IPS DF 6.9 (cell line): ENCODE data around the gene BBOX1.

Experiments
- DNase-seq: peaks from one replicate; pipeline ENCODE4 v3.0.0-alpha.2; 2013; ENCODE audit warnings: low read depth, low spot score
- H3K27ac ChIP-seq: one replicate; pipeline ENCODE4 v1.5.1; 2013; ENCODE audit warnings: low read length, control low read depth
- H3K27me3 ChIP-seq: 2 replicates; pipeline ENCODE4 v1.6.1; 2013; ENCODE audit warnings: mild to moderate bottlenecking, low read length; ENCODE audit not compliant: control insufficient read depth, insufficient read depth
- H3K36me3 ChIP-seq: 2 replicates; pipeline ENCODE4 v1.6.1; 2013; ENCODE audit warnings: low read length; ENCODE audit not compliant: control insufficient read depth, insufficient read depth
- H3K4me1 ChIP-seq: 2 replicates; pipeline ENCODE4 v1.6.1; 2013; ENCODE audit warnings: low read length; ENCODE audit not compliant: control insufficient read depth, insufficient read depth
- H3K4me3 ChIP-seq: 2 replicates; pipeline ENCODE4 v1.5.1; 2013; ENCODE audit warnings: mild to moderate bottlenecking, low read length
- H3K9me3 ChIP-seq: 2 replicates; pipeline ENCODE4 v1.6.1; 2013; ENCODE audit warnings: low read length, inconsistent platforms; ENCODE audit not compliant: control insufficient read depth, insufficient read depth
- WGBS: extraction: QIAGEN DNeasy Blood & Tissue Kit; methylation state at CpG from one replicate; pipeline ENCODE4 v1.1.7; 2013; ENCODE audit warnings: mixed read lengths, missing lambda C conversion rate; ENCODE audit not compliant: insufficient read length, insufficient coverage; 5-methylcytosine and 5-hydroxymethylcytosine counted together

The BBOX1 gene

DNA sequence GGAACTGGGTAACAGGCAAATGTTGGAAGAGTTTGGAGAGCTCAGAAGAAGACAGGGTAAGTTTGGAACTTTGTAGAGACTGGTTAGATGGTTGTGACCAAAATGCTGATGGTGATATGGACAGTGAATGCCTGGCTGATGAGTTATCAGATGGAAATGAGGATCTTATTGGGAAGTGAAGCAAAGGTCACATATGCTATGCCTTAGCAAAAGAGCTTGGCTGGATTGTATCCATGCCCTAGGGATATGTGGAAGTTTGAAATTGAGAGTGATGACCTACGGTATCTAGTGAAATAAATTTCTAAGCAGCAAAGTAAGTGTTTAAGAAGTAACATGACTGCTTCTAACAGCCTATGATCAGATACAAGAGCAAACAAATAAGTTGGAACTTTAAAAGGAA, 17.8 kb downstream of the BBOX1 start:
- H3K9me3 ChIP-seq: no peaks in the 10 kb centered on the region
- WGBS: no CpG with 5 or more reads among the region's 1 CpG
- H3K4me1 ChIP-seq: no peaks in the 10 kb centered on the region
- no peaks in the 10 kb centered on the region for H3K36me3 ChIP-seq
- H3K27ac ChIP-seq: no peak overlapping the region
- no peak for DNase-seq
- H3K4me3 ChIP-seq: no peak overlapping the region
- 0 out of 2 replicates have a peak, but pooled peaks cover 1% of the 10 kb centered on the region for H3K27me3 ChIP-seq

DNA sequence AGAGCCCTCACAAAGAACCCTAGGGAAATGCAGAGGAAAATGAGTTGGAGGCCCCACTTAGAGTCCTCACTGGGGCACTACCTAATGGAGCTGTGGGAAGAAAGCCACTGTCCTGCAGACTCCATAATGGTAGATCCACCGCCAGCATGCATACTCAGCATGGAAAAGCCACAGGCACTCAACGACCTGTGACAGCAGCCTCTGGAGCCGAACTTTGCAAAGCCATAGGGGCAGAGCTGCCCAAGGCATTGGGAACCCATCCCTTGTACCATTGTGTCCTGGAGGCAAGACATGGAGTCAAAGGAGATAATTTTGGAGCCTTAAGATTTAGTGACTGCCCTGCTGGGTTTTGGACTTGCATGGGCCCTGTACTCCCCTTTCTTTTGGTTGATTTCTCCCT, 18.8 kb downstream of the BBOX1 start:
- H3K27me3 ChIP-seq: 0 out of 2 replicates have a peak, but pooled peaks cover 1% of the 10 kb centered on the region
- H3K9me3 ChIP-seq: no peaks in the 10 kb centered on the region
- no peak overlapping the region for H3K27ac ChIP-seq
- WGBS: no CpG with 5 or more reads among the region's 3 CpGs
- no peak for DNase-seq
- no peaks in the 10 kb centered on the region for H3K4me1 ChIP-seq
- H3K4me3 ChIP-seq: no peak overlapping the region
- H3K36me3 ChIP-seq: no peaks in the 10 kb centered on the region

- WGBS: no CpG with 5 or more reads among the region's 3 CpGs
- no peak for DNase-seq
- no peak overlapping the region for H3K27ac ChIP-seq
- H3K36me3 ChIP-seq: no peaks in the 10 kb centered on the region
- no peak overlapping the region for H3K4me3 ChIP-seq
- no peaks in the 10 kb centered on the region for H3K9me3 ChIP-seq
- 0 out of 2 replicates have a peak, but pooled peaks cover 1% of the 10 kb centered on the region for H3K27me3 ChIP-seq
- no peaks in the 10 kb centered on the region for H3K4me1 ChIP-seq
Observed at GRCh38 chr11:27060816-27061460, 20.3 kb downstream of the BBOX1 start.

DNA sequence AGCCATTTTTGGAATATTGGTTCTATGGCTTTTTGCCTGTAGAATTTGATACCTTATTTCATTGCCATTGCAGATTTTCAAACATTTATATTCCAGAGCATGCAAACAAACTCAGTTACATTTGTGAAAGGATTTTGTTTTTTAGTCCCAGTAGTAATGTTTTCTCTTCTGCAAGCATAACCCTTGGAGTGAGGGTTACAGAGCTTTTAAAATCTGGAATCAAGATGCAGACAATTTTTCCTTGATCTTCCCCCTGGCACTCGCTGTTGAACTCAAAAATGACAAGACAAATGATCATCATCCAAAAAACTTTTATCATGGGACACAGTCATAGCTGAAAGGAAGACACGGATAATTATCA, 20.8 kb downstream of the BBOX1 start:
- Histone ChIP-seq H3K9me3 (no peaks in the 10 kb centered on the region), H3K4me1 (no peaks in the 10 kb centered on the region), H3K27ac (no peak overlapping the region), H3K27me3 (0 out of 2 replicates have a peak, but pooled peaks cover 1% of the 10 kb centered on the region), H3K4me3 (no peak overlapping the region), H3K36me3 (no peaks in the 10 kb centered on the region)
- WGBS: no CpG with 5 or more reads among the region's 2 CpGs
- no peak for DNase-seq

DNA sequence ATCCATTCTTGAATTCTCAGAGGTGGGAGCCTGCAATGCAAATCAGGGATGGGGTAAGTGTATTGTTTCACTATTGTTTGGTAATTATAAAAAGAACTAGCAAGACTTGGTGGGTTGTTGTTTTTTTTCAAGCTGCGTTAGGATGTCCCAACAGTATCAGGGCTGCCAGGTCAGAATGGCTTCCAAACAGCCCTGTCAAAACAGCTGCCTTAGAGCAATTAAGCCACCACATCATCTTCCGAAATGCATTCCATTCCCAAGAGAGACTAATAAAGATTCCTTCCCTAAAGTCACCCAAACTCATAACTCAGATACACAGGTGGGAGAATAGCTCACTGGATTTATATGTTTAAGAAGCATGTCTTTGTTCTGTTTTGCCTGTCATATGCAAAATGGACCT, 23.5 kb downstream of the BBOX1 start:
- Histone ChIP-seq H3K27me3 (0 out of 2 replicates have a peak, but pooled peaks cover 1% of the 10 kb centered on the region), H3K9me3 (no peaks in the 10 kb centered on the region), H3K36me3 (no peaks in the 10 kb centered on the region), H3K4me3 (no peak overlapping the region), H3K27ac (no peak overlapping the region), H3K4me1 (no peaks in the 10 kb centered on the region)
- WGBS: no CpG with 5 or more reads among the region's 2 CpGs
- no peak for DNase-seq

DNA sequence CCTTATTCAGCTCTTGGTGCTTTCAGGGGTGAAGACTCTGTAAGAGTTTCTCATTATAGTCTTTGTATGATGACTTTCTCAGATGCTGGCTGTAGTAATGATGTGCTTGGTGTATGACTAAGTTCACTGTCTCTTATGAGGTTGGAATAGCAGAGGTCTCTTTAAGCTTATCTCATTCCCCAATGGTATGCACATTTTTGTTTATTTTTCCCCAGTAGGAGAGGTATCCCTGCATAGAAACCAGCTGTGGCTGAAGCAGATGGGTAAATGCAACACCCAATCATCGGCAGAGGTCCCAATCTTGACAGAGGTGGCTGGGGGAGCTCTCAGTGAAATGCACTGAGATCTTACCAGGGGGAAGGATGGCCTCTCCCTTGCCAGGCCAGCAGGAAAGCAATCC, 34.6 kb downstream of the BBOX1 start:
- Histone ChIP-seq H3K4me1 (0 out of 2 replicates have a peak, but pooled peaks cover 1% of the 10 kb centered on the region), H3K27me3 (no peaks in the 10 kb centered on the region)
- WGBS: no CpG with 5 or more reads among the region's 1 CpG

DNA sequence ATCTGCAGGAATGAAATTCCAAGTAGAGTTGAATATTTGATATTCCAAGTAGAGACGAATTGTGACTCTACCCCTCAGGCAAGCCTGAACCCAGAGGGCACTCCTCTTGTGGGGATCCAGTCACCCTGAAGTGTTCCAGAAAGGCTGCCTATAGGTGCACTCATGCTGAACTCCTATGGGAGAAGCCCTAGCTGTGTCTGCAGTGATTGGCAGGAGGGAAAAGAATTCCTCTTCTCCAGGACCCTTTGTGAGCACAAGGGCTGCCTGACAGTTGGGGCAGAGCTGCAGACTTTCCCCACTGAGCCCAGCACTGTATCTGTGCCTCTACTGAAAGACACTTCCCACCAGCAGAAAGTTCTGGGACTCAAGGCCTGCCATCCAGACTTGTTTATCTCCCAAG, 35.0 kb downstream of the BBOX1 start:
- no peaks in the 10 kb centered on the region for H3K36me3 ChIP-seq
- H3K9me3 ChIP-seq: no peaks in the 10 kb centered on the region
- no peak overlapping the region for H3K4me3 ChIP-seq
- no CpG with 5 or more reads among the region's 1 CpG for WGBS
- H3K27ac ChIP-seq: no peak overlapping the region
- no peak for DNase-seq
- H3K4me1 ChIP-seq: 0 out of 2 replicates have a peak, but pooled peaks cover 1% of the 10 kb centered on the region
- H3K27me3 ChIP-seq: no peaks in the 10 kb centered on the region

More for the DNA sequence above, 34.6 kb downstream of the BBOX1 start:
- Histone ChIP-seq H3K4me3 (no peak overlapping the region), H3K36me3 (no peaks in the 10 kb centered on the region), H3K27ac (no peak overlapping the region), H3K9me3 (no peaks in the 10 kb centered on the region)
- no peak for DNase-seq

GRCh38 chr11:27076121-27076589, 35.5 kb downstream of the BBOX1 start:
- DNase-seq: no peak
- no peak overlapping the region for H3K4me3 ChIP-seq
- WGBS: no CpG with 5 or more reads among the region's 2 CpGs

GRCh38 chr11:27081056-27081455, 40.4 kb downstream of the BBOX1 start:
- no peak for DNase-seq
- Histone ChIP-seq H3K4me1 (0 out of 2 replicates have a peak, but pooled peaks cover under 1% of the 10 kb centered on the region), H3K36me3 (no peaks in the 10 kb centered on the region), H3K27ac (no peak overlapping the region), H3K4me3 (no peak overlapping the region), H3K9me3 (no peaks in the 10 kb centered on the region), H3K27me3 (no peaks in the 10 kb centered on the region)

More at GRCh38 chr11:27076121-27076589, 35.5 kb downstream of the BBOX1 start:
- Histone ChIP-seq H3K4me1 (0 out of 2 replicates have a peak, but pooled peaks cover 1% of the 10 kb centered on the region), H3K27ac (no peak overlapping the region), H3K27me3 (no peaks in the 10 kb centered on the region), H3K9me3 (no peaks in the 10 kb centered on the region), H3K36me3 (no peaks in the 10 kb centered on the region)

DNA sequence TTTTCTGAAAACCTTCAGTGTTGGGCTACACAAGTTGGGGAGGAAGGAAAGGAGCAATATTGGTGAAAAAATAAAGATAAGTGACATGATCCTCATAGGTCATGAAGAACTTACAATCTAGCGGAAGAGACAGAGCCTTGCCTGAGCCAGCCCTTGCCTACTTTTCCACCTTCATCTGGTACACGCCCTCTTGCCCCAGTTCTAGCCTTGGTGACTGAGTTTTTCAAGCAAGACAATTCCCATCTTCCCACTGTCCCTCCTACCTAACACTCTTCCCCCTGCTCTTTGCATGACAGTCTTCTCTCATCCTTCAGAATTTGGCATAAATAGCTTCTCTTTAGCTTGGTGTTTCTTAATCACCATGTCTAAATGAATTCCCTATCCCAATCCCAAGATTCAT, 42.6 kb downstream of the BBOX1 start:
- no peak for DNase-seq
- no CpG with 5 or more reads among the region's 2 CpGs for WGBS

DNA sequence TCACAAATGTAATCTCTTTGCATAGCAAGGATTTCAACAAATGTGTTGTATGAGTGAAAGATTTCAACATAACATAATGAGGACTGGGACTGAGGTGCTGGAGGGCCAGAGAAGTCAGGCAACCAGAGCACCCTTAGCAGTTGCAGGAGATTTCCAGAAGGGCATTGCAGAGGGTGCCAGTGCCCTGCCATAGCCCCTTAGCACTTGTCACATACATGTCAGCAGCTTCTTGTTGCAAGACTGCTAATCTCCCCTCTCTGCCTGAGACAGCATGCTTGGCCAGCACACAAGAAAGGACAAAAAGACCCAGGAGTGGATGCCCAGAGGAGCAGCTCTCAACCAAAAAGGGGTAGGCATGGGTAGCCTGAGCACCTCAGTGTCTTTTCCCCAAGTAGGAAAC, 43.2 kb downstream of the BBOX1 start:
- DNase-seq: no peak
- no peaks in the 10 kb centered on the region for H3K9me3 ChIP-seq
- no peaks in the 10 kb centered on the region for H3K36me3 ChIP-seq
- H3K4me3 ChIP-seq: no peak overlapping the region
- no peaks in the 10 kb centered on the region for H3K4me1 ChIP-seq
- no peaks in the 10 kb centered on the region for H3K27me3 ChIP-seq
- H3K27ac ChIP-seq: no peak overlapping the region

More for the DNA sequence above, 42.6 kb downstream of the BBOX1 start:
- H3K27me3 ChIP-seq: no peaks in the 10 kb centered on the region
- no peak overlapping the region for H3K4me3 ChIP-seq
- no peaks in the 10 kb centered on the region for H3K36me3 ChIP-seq
- H3K9me3 ChIP-seq: no peaks in the 10 kb centered on the region
- H3K4me1 ChIP-seq: no peaks in the 10 kb centered on the region
- H3K27ac ChIP-seq: no peak overlapping the region
